ENCODE data around the gene SLC19A1.

SLC19A1 gene

DNA sequence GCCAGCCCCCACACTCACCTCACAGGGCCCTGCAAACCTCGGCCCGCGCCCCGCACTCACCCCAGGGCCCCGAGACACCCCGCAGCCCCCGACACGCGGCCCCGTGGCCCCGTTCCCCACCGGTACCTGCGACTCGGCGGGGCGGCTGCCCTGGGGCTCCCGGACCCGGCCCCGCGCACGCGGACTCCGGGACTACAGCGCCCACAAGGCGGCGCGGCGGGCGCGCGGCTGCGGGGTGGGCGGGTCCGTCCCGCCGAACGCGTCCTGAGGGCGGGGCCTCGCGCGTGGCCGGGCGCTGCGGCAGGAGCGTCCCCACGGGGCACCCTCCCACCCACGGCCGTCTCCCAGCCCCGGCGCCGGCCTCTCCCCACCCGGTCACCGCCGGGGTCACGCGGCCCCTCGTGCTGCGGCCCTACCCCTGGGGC, at the start of gene SLC19A1:
SLC19A1 (minus strand) TSS at position 199 of the 425 bp plus-strand sequence. CDS start 4,481 bp downstream, outside the sequence.
- H3K4me3 Mint-ChIP-seq: peak within 1 kb of the TSS; percentile 85
- no peaks in the 10 kb centered on the region for H3K27me3 Mint-ChIP-seq
- DNase-seq (peak; percentile 80), ATAC-seq (peak; percentile 66)
- peaks cover 10% of the 10 kb centered on the region for H3K36me3 Mint-ChIP-seq (ENCODE audit: low read depth)
- H3K9me3 Mint-ChIP-seq: no peaks in the 10 kb centered on the region
- peaks cover 18% of the 10 kb centered on the region for H3K4me1 Mint-ChIP-seq
- H3K27ac Mint-ChIP-seq: peak within 1 kb of the TSS; percentile 88

DNA sequence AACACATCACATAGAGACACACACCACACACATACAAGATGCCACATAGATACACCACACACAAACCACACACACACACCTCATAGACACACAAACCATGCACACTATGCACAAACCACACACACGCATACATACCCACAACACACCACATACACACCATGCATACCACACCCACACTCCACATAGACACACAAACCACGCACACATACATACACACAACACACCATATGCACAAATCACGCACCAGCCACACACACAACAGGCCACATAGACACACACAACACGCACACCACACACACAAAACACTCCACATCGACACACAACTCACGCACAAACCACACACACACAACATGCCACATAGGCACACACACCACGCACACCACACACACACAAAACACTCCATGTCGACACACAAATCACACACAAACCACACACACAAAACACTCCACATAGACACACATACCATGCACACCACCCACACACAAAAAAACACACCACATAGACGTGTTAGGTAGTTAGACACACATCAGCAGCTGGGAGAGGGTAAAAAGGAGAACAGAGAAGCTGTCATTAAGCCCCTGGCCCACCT, 49.5 kb upstream of the SLC19A1 start:
- Mint-ChIP-seq H3K4me3 (no peak overlapping the region), H3K27me3 (peaks cover 15% of the 10 kb centered on the region), H3K36me3 (ENCODE audit: low read depth) (peaks cover 5% of the 10 kb centered on the region), H3K27ac (no peak overlapping the region), H3K4me1 (peaks cover 15% of the 10 kb centered on the region), H3K9me3 (peaks cover 7% of the 10 kb centered on the region)
- DNase-seq (no peak), ATAC-seq (no peak)

DNA sequence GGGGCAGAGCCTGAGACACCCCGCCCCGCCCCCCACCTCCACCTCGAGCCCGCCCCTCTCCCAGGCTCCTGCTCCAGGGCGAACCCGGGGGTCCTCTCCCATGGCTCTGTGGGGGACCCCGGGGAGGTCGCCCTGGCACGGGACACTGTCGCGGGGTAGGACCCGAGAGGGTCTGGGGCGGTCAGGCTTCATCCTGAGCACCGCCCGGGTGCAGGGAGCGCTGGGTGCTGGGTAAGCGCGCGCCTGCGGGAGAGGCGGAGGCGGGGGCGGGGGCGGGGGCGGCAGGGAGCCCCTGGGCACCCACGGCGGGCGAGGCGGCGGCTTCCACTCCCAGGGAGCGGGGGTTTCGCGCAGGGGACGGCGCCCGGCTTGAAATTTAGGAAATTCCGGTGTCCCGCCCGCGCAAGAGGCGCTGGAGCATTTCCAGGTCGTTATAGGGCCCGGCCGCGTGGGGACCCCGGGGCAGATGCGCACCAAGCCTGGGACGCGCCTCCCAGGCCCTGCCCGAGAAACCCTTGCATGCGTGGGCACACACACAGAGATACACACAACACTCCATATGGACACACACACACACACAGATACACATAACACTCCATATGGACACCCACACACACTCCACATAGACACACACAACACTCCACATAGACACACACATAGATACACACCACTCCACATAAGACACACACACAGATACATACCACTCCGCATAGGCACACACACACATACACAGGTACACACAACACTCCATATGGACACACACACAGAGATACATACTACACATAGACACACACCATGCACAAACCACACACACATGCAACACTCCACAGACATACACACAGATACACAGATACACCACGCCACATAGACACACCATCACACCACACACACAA, 48.7 kb upstream of the SLC19A1 start:
- Mint-ChIP-seq H3K27ac (no peak overlapping the region), H3K27me3 (peaks cover 18% of the 10 kb centered on the region), H3K9me3 (peaks cover 15% of the 10 kb centered on the region), H3K36me3 (ENCODE audit: low read depth) (peaks cover 8% of the 10 kb centered on the region), H3K4me1 (peaks cover 11% of the 10 kb centered on the region), H3K4me3 (no peak overlapping the region)
- DNase-seq (peak; percentile 52), ATAC-seq (peak; percentile 42)

DNA sequence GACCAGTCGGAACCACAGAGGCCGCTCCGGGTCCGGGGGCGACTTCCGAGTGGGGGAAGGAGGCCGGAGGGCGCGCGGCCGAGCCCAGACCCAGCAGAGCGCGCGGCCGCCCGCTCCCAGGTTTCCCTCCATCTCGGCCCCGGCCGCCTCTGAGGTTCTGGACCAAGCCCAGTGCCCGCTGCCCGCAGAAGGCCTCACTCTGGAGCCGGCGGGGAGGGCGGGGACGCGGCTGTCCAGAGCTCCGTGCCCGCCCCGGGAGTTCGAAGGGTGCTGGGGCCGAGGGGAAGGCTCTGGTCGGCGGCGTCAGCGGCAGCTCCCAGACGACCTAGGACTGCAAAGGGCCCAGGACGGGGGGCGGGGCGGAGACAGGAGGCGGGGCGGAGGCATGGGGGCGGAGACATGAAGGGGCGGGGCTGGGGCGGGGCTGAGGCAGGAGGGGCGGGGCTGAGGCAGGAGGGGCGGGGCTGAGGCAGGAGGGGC, 48.0 kb upstream of the SLC19A1 start:
- H3K36me3 Mint-ChIP-seq (ENCODE audit: low read depth): peaks cover 8% of the 10 kb centered on the region
- peaks cover 20% of the 10 kb centered on the region for H3K27me3 Mint-ChIP-seq
- ATAC-seq (peak; percentile 76), DNase-seq (peak; percentile 74)
- H3K27ac Mint-ChIP-seq: no peak overlapping the region
- no peak overlapping the region for H3K4me3 Mint-ChIP-seq
- H3K4me1 Mint-ChIP-seq: peaks cover 11% of the 10 kb centered on the region
- peaks cover 17% of the 10 kb centered on the region for H3K9me3 Mint-ChIP-seq

DNA sequence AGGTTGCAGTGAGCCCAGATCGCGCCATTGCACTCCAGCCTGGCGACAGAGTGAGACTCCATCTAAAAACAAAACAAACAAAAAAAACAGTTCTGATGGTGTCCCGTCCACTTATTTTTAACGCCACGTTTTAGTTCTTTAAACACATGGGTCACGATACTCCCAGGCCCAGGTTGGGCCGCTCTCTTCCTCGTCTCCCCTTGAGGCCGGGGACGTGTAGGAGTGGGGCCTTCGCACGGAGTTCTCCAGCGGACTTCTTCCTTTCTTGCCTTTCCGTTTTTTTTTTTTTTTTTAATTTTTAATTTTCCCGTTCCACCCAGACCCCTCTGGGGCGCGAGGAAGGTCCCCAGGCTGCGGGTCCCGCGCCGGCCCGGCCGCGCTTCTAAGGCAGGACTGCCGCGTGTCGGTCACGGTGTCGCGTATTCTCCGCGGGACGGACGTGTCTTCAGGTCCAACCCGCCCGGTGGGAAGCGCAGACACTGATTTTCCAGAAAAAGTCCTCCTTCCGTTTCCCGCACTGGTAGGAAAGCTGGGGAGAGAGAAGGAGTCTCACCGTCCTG, 47.5 kb upstream of the SLC19A1 start:
- no peak for ATAC-seq
- Mint-ChIP-seq H3K4me3 (no peak overlapping the region), H3K36me3 (ENCODE audit: low read depth) (peaks cover 8% of the 10 kb centered on the region), H3K9me3 (peaks cover 17% of the 10 kb centered on the region), H3K27ac (no peak overlapping the region), H3K27me3 (peaks cover 20% of the 10 kb centered on the region), H3K4me1 (peaks cover 11% of the 10 kb centered on the region)
- DNase-seq: no peak

DNA sequence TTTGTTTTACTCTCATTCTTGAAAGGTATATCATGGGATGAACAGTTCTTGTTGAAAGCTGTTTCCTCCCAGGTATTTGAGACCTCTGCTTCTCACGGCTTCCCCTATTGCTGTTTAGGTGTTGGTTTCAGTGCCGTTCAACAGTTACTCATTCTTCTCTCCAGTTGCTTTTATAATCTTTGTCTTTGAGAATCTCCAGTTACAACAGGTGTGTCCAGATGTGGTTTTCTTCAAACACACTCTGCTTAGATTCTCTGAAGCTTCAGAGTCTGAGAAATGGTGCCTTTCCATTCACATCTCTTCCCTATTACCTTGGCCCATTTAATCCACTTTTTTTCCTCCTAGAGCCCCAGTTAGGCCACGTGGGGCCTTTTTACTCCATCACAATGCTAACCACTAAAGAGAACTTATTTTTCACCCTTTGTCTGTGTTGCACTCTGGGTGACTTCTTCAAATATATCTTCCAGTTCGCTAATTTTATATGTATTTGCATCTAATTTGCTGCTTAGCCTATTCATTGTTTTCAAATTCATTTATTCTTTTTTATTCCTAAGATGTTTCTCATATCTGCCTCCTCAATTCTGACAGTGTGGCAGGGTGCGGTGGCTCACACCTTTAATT, 46.7 kb upstream of the SLC19A1 start:
- DNase-seq (no peak), ATAC-seq (no peak)
- H3K4me1 Mint-ChIP-seq: peaks cover 11% of the 10 kb centered on the region
- H3K4me3 Mint-ChIP-seq: no peak overlapping the region
- H3K27ac Mint-ChIP-seq: no peak overlapping the region
- H3K36me3 Mint-ChIP-seq (ENCODE audit: low read depth): peaks cover 8% of the 10 kb centered on the region
- peaks cover 20% of the 10 kb centered on the region for H3K27me3 Mint-ChIP-seq
- peaks cover 17% of the 10 kb centered on the region for H3K9me3 Mint-ChIP-seq

DNA sequence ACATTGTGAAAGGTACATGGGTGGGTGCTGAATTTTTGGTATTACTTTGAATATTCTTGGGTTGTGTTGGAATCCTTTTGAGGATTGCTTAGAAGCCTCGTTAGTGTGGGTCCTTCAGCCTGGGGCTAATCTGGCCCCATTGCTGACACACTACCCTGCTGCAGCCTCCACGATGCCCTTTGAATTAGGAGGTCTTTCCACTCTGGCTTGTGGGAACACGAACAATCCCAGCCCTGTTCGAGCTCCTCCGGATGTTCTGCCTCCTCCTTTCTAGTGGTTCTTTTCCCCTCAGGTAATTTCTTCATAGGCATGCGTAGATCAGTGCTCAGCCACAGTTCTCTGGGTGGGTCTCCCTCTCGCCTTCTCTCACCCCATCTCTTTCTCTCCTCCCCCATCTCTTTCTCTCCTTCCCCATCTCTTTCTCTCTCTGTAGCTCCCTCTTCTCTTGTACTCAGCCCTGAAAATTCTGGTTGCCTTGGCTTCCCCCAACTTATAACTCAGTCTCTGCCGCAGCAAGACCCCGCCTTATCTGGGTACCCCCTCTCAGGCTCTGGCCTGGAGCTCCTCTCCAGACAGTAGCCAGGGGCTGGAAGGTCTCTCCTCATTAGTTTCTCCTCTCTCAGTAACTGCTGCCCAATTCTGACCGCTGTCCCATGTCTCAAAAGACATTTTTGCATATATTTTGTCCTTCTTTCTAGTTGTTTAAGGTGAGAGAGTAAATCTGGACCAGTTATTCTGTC, 46.0 kb upstream of the SLC19A1 start:
- peaks cover 8% of the 10 kb centered on the region for H3K36me3 Mint-ChIP-seq (ENCODE audit: low read depth)
- DNase-seq (no peak), ATAC-seq (no peak)
- peaks cover 17% of the 10 kb centered on the region for H3K9me3 Mint-ChIP-seq
- peaks cover 20% of the 10 kb centered on the region for H3K27me3 Mint-ChIP-seq
- H3K4me3 Mint-ChIP-seq: no peak overlapping the region
- H3K27ac Mint-ChIP-seq: no peak overlapping the region
- peaks cover 5% of the 10 kb centered on the region for H3K4me1 Mint-ChIP-seq

DNA sequence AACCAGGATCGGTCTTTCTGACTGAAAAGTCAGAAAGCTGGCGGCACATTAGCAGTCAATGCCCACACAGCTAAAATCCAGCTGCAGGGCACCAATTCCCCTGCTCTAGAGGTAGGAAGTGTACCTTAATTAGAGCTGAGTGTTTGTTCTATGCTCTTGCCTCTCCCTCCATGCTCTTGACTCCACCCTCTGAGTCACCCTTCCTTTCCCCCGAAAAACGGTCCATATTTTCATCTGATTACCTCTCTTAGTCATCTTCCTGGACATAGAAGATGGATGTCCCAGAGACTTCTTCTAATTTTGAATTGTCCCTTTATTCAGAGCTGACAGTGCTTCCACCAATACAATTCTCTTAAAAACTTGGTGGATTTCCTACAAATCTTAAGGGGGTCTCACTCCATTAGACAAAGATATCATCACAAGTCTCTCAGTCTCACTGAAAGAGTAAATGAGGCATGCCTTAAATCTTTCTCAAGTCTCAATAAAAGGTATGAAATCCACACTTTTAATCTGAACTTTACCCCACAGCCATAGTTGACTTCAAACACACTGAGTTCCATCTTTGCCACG, 44.1 kb upstream of the SLC19A1 start:
- H3K4me1 Mint-ChIP-seq: peaks cover 4% of the 10 kb centered on the region
- H3K36me3 Mint-ChIP-seq (ENCODE audit: low read depth): peaks cover 8% of the 10 kb centered on the region
- DNase-seq (no peak), ATAC-seq (no peak)
- H3K27me3 Mint-ChIP-seq: peaks cover 20% of the 10 kb centered on the region
- H3K9me3 Mint-ChIP-seq: peaks cover 17% of the 10 kb centered on the region
- H3K27ac Mint-ChIP-seq: no peak overlapping the region
- H3K4me3 Mint-ChIP-seq: no peak overlapping the region

DNA sequence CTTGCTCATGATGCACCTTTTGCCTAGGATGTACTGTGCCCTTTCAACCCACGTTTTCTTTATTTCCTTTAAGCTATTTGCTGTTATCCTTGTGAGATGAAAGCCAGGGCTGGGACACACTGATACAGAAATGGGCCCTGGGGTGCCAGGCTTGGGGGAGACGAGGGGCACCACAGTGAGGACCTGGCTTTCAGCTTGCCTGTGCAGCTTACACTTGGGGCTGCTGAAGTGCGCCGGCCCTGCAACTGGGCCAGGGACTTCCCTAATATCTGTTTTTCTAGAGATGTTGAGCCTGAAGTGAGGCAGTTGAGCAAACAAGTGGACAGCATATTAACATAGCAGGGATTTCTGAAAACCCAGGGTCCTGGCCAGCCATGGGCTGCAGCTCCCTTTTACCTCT, 42.5 kb upstream of the SLC19A1 start:
- Mint-ChIP-seq H3K27ac (no peak overlapping the region), H3K36me3 (ENCODE audit: low read depth) (peaks cover 8% of the 10 kb centered on the region), H3K27me3 (peaks cover 20% of the 10 kb centered on the region), H3K4me1 (peaks cover 4% of the 10 kb centered on the region), H3K4me3 (no peak overlapping the region), H3K9me3 (peaks cover 17% of the 10 kb centered on the region)
- no peak for ATAC-seq
- no peak for DNase-seq

DNA sequence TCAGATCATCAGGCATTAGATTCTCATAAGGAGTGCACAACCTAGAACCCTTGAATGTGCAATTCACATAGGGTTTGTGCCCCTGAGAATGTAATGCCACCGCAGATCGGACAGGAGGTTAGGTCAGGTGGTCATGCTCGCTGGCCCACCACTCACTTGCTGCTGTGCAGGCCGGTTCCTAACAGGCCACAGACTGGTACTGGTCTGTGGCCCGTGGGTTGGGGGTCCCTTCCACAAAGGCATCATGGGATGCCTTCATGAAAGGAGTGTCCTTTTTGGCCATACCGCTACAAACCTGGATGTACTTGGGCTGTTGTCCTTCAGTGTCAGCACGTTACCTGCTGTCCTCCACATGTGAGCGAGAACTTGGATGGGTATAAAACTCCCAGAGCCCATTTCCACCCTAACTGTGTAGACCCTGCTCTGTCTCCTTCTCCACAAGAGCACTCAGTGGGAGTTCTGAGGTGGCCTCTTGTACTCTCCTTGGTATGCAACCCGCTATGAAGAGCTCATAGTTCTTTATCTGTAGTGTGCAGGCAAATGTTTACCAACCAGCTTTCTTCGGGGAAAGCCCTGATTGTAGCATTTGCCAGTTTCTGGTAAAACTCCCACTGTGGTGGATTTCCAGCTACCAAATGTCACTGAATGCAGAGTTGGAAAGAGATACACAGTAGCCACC, 41.7 kb upstream of the SLC19A1 start:
- DNase-seq (no peak), ATAC-seq (no peak)
- Mint-ChIP-seq H3K4me3 (no peak overlapping the region), H3K9me3 (peaks cover 17% of the 10 kb centered on the region), H3K4me1 (peaks cover 3% of the 10 kb centered on the region), H3K27ac (no peak overlapping the region), H3K36me3 (ENCODE audit: low read depth) (peaks cover 8% of the 10 kb centered on the region), H3K27me3 (peaks cover 18% of the 10 kb centered on the region)

DNA sequence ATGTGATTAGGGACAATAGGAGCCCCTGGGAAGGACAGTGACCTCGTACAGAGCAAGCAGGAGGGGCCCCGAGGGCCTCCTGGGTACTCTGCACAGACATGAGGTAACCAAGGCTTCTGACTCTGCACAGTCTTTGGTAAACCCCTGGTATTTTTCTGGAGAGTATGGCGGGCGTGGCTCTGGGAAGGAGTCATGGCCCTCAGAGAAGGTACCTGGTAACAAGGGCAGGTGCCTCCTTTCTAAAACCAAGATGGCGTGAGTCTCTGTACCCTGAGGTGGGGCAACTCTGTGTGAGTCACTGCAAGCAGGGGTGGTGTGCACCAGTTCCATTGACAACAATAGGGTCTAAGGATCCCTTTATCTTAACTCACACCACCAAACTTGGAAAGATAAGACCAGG, 39.9 kb upstream of the SLC19A1 start:
- no peak overlapping the region for H3K27ac Mint-ChIP-seq
- H3K27me3 Mint-ChIP-seq: peaks cover 6% of the 10 kb centered on the region
- H3K9me3 Mint-ChIP-seq: peaks cover 14% of the 10 kb centered on the region
- ATAC-seq: no peak
- H3K36me3 Mint-ChIP-seq (ENCODE audit: low read depth): peaks cover 5% of the 10 kb centered on the region
- no peak overlapping the region for H3K4me3 Mint-ChIP-seq
- no peaks in the 10 kb centered on the region for H3K4me1 Mint-ChIP-seq
- no peak for DNase-seq

DNA sequence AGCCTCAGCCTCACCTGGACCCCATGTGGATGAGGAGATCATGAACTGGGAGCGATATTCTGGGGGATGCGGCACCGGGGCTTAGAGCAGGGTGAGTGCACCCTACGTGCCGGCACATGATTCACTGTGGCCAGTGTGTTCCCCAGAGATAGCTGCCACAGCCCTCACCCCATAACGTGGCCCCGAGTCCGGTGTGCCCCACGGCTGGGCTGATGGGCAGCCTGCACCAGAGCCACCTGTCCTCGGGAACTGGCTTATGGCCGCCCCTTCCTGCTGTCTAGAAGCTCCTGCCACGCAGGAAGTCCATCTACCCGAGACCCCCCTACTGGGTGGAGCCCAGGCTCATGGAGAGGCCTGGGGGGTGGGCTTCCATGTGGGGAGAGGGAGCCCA, 39.1 kb upstream of the SLC19A1 start:
- peaks cover 6% of the 10 kb centered on the region for H3K9me3 Mint-ChIP-seq
- DNase-seq (no peak), ATAC-seq (no peak)
- peaks cover 2% of the 10 kb centered on the region for H3K27me3 Mint-ChIP-seq
- peaks cover under 1% of the 10 kb centered on the region for H3K36me3 Mint-ChIP-seq (ENCODE audit: low read depth)
- no peaks in the 10 kb centered on the region for H3K4me1 Mint-ChIP-seq
- H3K4me3 Mint-ChIP-seq: no peak overlapping the region
- no peak overlapping the region for H3K27ac Mint-ChIP-seq

DNA sequence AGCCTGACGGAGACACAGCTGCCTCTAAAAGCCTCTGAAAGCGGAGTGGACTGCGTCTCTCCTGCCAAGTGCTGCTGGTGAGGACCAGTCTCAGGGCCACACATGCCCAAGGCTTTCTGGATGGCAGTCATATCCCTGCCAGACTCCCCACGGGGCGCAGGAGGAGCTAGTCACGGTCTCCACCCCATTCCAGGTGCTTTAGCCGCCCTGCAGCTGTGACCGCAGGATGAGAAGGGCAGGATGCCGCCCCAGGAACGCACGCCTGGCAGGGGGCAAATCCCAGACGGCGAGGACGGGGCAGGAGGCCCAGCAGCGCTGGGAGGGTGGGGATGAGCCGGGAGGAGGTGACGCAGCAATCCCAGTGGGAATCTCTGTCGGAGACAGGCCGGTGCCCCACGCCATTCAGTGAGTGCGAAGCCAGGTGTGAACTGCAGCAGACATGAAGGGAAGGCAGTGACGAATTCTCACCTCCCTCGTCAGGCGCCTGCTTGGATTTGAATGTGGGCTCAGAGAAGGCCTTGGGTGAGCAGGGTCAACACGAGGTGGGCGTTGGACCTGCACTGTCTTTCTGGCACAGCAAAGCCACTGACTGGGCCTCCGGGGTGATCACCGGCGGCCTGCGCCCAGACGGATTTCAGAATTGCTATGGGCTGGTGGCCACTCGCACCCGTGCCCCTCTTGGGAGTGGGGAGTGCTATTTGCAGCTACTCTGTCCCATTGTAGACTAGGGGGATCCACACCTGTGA, 38.5 kb upstream of the SLC19A1 start:
- ATAC-seq: no peak
- H3K9me3 Mint-ChIP-seq: peaks cover under 1% of the 10 kb centered on the region
- no peak overlapping the region for H3K4me3 Mint-ChIP-seq
- H3K27me3 Mint-ChIP-seq: peaks cover under 1% of the 10 kb centered on the region
- no peak overlapping the region for H3K27ac Mint-ChIP-seq
- H3K4me1 Mint-ChIP-seq: no peaks in the 10 kb centered on the region
- H3K36me3 Mint-ChIP-seq (ENCODE audit: low read depth): no peaks in the 10 kb centered on the region
- no peak for DNase-seq

Data from activated naive CD8-positive, alpha-beta T cell treated with anti-CD3 and anti-CD28 coated beads, Interleukin-2, amount 50 U/mL, for 24 hours (primary cell).